GM10266 (cell line): Measurements from ENCODE around the gene MGAT5B.

Experiments used
- DNase-seq: peaks from one replicate; pipeline ENCODE4 v3.0.0; 2012; ENCODE audit errors: extremely low spot score
- CTCF ChIP-seq: IDR thresholded peaks from 2 replicates; pipeline ENCODE4 v1.5.1; 2012; ENCODE audit warnings: mild to moderate bottlenecking, low read depth; ENCODE audit not compliant: control insufficient read depth, insufficient read depth; ENCODE audit errors: missing control alignments

Gene MGAT5B

GRCh38 chr17:76871668-76872067, 3.5 kb downstream of the MGAT5B start:
- no peak for TF ChIP-seq CTCF
- DNase-seq: no peak

- TF ChIP-seq CTCF: no peak
- no peak for DNase-seq
Measured at GRCh38 chr17:76872221-76872873, 4.1 kb downstream of the MGAT5B start.

- no peak for TF ChIP-seq CTCF
- no peak for DNase-seq
Measured at GRCh38 chr17:76872874-76873221, 4.6 kb downstream of the MGAT5B start.

GRCh38 chr17:76873856-76874255, 5.7 kb downstream of the MGAT5B start:
- TF ChIP-seq CTCF: no peak
- DNase-seq: no peak

GRCh38 chr17:76877437-76877836, 9.2 kb downstream of the MGAT5B start:
- TF ChIP-seq CTCF: no peak
- no peak for DNase-seq

GRCh38 chr17:76878568-76878967, 10.4 kb downstream of the MGAT5B start:
- no peak for TF ChIP-seq CTCF

GRCh38 chr17:76879254-76879653, 11.1 kb downstream of the MGAT5B start:
- DNase-seq: no peak
- no peak for TF ChIP-seq CTCF

More at GRCh38 chr17:76878568-76878967, 10.4 kb downstream of the MGAT5B start:
- no peak for DNase-seq
